ENCODE results near the gene FTH1. TPM values are rescaled to one million over a fixed set of nuclear protein-coding genes. Genes with fewer than 3 reads are reported as not detected.

Gene FTH1
- total RNA-seq, 1 experiment from 2014 or later, result 1,565 TPM

DNA sequence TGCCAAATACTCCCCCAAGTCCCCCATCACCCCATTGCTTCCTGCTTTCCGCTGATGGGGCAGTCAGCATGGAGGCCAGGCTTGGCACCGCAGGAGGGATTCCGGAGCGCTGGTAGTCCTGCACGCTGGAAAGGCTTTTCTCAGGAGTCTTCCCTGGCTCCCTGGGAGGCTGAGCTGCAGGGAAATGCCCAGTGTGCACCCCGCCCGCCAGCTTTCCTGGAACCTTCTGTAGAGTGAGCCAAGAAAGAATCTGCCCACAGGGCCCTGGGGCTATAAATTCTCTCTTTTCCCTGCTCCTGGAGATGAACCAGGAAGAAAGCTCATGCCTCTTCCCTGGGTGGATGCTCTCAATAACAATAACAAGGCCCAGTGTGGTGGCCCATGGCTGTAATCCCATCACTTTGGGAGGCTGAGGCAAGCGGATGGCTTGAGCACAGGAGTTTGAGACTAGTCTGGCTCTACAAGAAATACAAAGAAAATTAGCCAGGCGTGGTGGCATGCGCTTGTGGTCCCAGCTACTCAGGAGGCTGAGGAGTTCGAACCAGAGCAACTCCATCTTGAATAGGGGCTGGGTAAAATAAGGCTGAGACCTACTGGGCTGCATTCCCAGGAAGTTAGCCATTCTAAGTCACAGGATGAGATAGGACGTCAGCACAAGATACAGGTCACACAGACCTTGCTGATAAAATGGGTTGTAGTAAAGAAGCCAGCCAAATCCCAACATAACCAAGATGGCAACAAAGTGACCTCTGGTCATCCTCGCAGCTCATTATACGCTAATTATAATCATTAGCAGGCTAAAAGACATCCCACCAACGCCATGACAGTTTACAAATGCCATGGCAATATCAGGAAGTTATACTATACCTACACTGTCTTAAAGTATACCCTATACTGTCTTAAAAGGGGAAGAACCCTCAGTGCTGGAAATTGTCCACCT lies 46.4 kb upstream of the FTH1 start:
- Mint-ChIP-seq H3K36me3 (ENCODE audit: insufficient read depth, unreplicated experiment) (no peaks in the 10 kb centered on the region), H3K4me1 (ENCODE audit: low read depth, unreplicated experiment) (peaks cover 20% of the 10 kb centered on the region), H3K4me3 (ENCODE audit: unreplicated experiment) (no peak overlapping the region), H3K27ac (ENCODE audit: unreplicated experiment) (no peak overlapping the region), H3K27me3 (ENCODE audit: insufficient read depth, unreplicated experiment) (no peaks in the 10 kb centered on the region), H3K9me3 (ENCODE audit: unreplicated experiment) (peaks cover 3% of the 10 kb centered on the region)
- H3K9me3 ChIP-seq, result no peaks in the 10 kb centered on the region
- TF ChIP-seq, protein P1, sequence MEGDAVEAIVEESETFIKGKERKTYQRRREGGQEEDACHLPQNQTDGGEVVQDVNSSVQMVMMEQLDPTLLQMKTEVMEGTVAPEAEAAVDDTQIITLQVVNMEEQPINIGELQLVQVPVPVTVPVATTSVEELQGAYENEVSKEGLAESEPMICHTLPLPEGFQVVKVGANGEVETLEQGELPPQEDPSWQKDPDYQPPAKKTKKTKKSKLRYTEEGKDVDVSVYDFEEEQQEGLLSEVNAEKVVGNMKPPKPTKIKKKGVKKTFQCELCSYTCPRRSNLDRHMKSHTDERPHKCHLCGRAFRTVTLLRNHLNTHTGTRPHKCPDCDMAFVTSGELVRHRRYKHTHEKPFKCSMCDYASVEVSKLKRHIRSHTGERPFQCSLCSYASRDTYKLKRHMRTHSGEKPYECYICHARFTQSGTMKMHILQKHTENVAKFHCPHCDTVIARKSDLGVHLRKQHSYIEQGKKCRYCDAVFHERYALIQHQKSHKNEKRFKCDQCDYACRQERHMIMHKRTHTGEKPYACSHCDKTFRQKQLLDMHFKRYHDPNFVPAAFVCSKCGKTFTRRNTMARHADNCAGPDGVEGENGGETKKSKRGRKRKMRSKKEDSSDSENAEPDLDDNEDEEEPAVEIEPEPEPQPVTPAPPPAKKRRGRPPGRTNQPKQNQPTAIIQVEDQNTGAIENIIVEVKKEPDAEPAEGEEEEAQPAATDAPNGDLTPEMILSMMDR (IDR thresholded peaks at IDR 0.05; ENCODE audit: insufficient read depth in 1 of 2, low read depth in 1 of 2, low read length in 1 of 2, severe bottlenecking in 1 of 2, unreplicated experiment in 1 of 2), result no peak
- intact Hi-C loops (cut with micrococcal nuclease; ENCODE audit: unreplicated experiment), result no loop called here
- no peaks in the 10 kb centered on the region for H3K27me3 ChIP-seq (replicated peaks; ENCODE audit: control insufficient read depth, insufficient read depth, low read length)
- no TSS peak for BruUV-seq (replicated peaks)
- no peak for DNase-seq
- ChIA-PET POLR2A (no interaction called here), CTCF (interaction anchor here (0.6 kb wide), 1 partner anchor 37 kb away, joined by 4 read pairs; no protein-coding TSS in a partner anchor)
- H3K4me1 ChIP-seq, result peaks cover 30% of the 10 kb centered on the region
- H3K36me3 ChIP-seq (ENCODE audit: control insufficient read depth, insufficient read depth, low read length), result no peaks in the 10 kb centered on the region
- no peak overlapping the region for H3K4me3 ChIP-seq (ENCODE audit: low read depth, low read length)

- H3K27ac Mint-ChIP-seq (ENCODE audit: unreplicated experiment), result peak overlapping the region; percentile 51
Observed at GRCh38 chr11:62012832-62013461, 45.5 kb upstream of the FTH1 start.

GRCh38 chr11:62012451-62012831 lies 45.0 kb upstream of the FTH1 start:
- TF ChIP-seq, protein P1 (IDR thresholded peaks at IDR 0.05; ENCODE audit: insufficient read depth in 1 of 2, low read depth in 1 of 2, low read length in 1 of 2, severe bottlenecking in 1 of 2, unreplicated experiment in 1 of 2), result no peak
- intact Hi-C loops (cut with micrococcal nuclease; ENCODE audit: unreplicated experiment), result no loop called here
- H3K27me3 ChIP-seq (replicated peaks; ENCODE audit: control insufficient read depth, insufficient read depth, low read length), result no peaks in the 10 kb centered on the region
- ChIA-PET POLR2A (interaction anchor here (0.6 kb wide), 1 partner anchor 45 kb away, joined by 6 read pairs; the partner anchor contains the start of gene FTH1), CTCF (interaction anchor here (0.6 kb wide), 1 partner anchor 751 kb away, joined by 6 read pairs; no protein-coding TSS in a partner anchor)
- DNase-seq, result no peak
- H3K9me3 ChIP-seq, result no peaks in the 10 kb centered on the region
- Mint-ChIP-seq H3K4me1 (ENCODE audit: low read depth, unreplicated experiment) (peaks cover 20% of the 10 kb centered on the region), H3K27ac (ENCODE audit: unreplicated experiment) (peak overlapping the region; percentile 51), H3K4me3 (ENCODE audit: unreplicated experiment) (no peak overlapping the region), H3K36me3 (ENCODE audit: insufficient read depth, unreplicated experiment) (no peaks in the 10 kb centered on the region), H3K9me3 (ENCODE audit: unreplicated experiment) (no peaks in the 10 kb centered on the region), H3K27me3 (ENCODE audit: insufficient read depth, unreplicated experiment) (no peaks in the 10 kb centered on the region)
- H3K4me3 ChIP-seq (ENCODE audit: low read depth, low read length), result no peak overlapping the region
- BruUV-seq (replicated peaks), result no TSS peak
- H3K36me3 ChIP-seq (ENCODE audit: control insufficient read depth, insufficient read depth, low read length), result no peaks in the 10 kb centered on the region
- H3K4me1 ChIP-seq, result peaks cover 30% of the 10 kb centered on the region

More at GRCh38 chr11:62012832-62013461, 45.5 kb upstream of the FTH1 start:
- intact Hi-C loops (cut with micrococcal nuclease; ENCODE audit: unreplicated experiment), result no loop called here
- ChIA-PET POLR2A (interaction anchor here (0.6 kb wide), 1 partner anchor 45 kb away, joined by 6 read pairs; the partner anchor contains the start of gene FTH1), CTCF (interaction anchor here (0.6 kb wide), 1 partner anchor 751 kb away, joined by 6 read pairs; no protein-coding TSS in a partner anchor)
- BruUV-seq (replicated peaks), result no TSS peak
- H3K4me1 ChIP-seq, result peaks cover 30% of the 10 kb centered on the region
- Mint-ChIP-seq H3K9me3 (ENCODE audit: unreplicated experiment) (no peaks in the 10 kb centered on the region), H3K36me3 (ENCODE audit: insufficient read depth, unreplicated experiment) (no peaks in the 10 kb centered on the region), H3K27me3 (ENCODE audit: insufficient read depth, unreplicated experiment) (no peaks in the 10 kb centered on the region), H3K4me3 (ENCODE audit: unreplicated experiment) (no peak overlapping the region), H3K4me1 (ENCODE audit: low read depth, unreplicated experiment) (peaks cover 20% of the 10 kb centered on the region)
- H3K4me3 ChIP-seq (ENCODE audit: low read depth, low read length), result no peak overlapping the region
- no peaks in the 10 kb centered on the region for H3K27me3 ChIP-seq (replicated peaks; ENCODE audit: control insufficient read depth, insufficient read depth, low read length)
- TF ChIP-seq, protein P1 (IDR thresholded peaks at IDR 0.05; ENCODE audit: insufficient read depth in 1 of 2, low read depth in 1 of 2, low read length in 1 of 2, severe bottlenecking in 1 of 2, unreplicated experiment in 1 of 2), result no peak
- DNase-seq, result no peak
- H3K36me3 ChIP-seq (ENCODE audit: control insufficient read depth, insufficient read depth, low read length), result no peaks in the 10 kb centered on the region
- no peaks in the 10 kb centered on the region for H3K9me3 ChIP-seq
